Central memory CD4-positive, alpha-beta T cell (primary cell): Measurements from ENCODE around the gene SHANK3.

ENCODE experiments used
- DNase-seq: peaks from one replicate; pipeline ENCODE4 v3.0.0; 2022

Gene SHANK3

DNA sequence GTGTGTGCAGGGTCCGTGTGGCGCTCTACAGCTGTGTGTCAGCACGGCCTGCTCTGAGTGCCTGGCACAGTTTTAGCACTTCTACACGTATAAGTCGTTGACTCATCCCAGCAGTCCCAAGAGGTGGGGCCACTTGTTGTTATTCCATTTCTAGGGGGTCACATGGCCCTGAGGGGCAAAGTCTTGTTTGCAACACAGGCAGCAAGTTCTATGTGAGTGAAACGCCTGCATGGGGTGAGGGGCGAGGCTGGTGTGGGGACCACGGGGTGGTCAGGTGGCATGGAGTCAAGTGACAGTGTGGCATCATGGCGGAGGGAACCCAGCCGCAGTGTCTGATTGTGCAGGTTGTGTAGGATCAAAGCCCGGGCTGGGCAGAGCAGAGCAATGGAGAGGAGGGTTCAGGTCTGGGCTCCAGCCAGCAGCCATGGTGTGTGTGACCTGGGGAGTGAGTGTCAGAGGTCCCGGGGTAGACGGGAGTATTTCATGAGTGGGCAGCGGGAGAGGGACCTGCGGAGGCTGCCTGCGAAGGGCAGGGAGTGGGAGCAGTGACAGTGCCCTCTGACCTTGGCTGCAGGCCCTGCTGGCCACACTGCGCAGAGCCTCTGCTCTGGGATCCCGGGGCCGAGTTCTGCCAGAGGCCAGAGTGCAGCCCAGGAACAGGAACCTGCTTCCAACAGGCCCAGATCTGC, 27.9 kb downstream of the SHANK3 start:
- no peak for DNase-seq

DNA sequence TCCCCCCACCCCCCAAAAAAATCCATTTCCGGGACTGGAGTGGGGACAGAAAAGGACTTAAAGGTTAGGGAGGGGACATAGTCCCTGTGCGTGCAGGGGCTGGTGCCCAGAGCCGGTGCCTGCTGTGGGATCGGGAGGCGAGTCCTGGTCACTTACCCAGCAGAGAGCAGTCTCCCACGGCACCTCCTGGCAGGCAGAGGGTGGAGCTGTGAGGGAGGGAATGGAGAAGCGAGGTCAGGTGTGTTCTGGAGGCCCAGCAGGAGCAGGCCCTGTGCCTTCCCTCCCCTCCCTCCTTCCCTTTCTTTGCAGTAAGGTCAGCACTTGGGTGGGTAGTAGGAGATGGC, 28.4 kb downstream of the SHANK3 start:
- no peak for DNase-seq

DNA sequence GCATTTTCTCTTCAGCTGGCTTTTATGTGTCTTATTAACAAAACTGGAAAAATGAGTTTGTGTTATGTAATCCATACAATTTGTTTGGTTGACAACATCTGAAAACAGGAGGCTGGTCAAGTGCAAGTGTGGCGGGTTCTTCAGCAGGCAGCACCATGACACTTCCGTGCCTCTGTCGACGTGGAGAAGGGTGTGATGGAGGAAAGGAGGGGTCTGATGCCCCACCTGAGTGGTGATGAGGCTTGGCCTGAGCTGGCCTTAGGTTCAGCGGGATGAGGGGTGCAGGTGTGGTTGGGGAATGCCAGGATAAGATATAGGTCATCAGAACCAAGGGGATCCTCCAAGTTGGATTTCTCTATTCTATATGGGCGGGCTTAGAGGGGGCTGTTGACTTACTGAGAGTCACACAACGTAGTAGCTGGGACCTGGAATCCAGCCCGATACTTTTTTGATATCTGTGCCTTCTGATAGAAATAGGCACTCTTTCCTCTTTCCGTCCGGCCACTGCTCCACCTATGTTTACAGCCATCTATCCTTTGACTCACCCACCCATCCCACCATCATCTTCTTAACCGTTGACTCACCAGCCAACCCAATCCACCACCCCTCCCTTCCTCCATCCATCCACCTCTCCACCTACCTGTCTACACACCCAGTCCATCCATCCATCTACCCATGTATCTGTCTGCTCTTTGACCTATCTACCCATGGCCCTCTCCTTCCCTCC, 29.0 kb downstream of the SHANK3 start:
- DNase-seq = no peak

DNA sequence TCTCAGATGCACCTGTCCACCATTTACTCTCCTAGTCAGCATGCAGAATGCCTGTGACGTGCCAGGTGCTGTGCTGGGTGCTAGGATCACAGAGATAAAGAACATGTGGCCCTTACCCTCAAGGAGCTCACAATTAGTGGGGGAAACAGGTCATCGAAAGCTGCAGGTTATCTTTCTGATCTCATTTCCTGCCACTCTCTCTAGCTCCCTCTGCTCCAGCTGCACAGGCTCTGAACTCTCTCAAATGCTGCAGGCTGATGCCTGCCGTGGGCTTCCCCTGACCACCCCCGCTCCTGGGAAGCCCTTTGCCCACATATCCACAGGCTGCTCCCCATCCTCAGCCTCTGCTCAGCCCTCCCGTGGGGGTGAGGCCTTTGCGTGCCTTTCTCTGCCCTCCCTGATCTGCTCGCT, 29.6 kb downstream of the SHANK3 start:
- DNase-seq = no peak

DNA sequence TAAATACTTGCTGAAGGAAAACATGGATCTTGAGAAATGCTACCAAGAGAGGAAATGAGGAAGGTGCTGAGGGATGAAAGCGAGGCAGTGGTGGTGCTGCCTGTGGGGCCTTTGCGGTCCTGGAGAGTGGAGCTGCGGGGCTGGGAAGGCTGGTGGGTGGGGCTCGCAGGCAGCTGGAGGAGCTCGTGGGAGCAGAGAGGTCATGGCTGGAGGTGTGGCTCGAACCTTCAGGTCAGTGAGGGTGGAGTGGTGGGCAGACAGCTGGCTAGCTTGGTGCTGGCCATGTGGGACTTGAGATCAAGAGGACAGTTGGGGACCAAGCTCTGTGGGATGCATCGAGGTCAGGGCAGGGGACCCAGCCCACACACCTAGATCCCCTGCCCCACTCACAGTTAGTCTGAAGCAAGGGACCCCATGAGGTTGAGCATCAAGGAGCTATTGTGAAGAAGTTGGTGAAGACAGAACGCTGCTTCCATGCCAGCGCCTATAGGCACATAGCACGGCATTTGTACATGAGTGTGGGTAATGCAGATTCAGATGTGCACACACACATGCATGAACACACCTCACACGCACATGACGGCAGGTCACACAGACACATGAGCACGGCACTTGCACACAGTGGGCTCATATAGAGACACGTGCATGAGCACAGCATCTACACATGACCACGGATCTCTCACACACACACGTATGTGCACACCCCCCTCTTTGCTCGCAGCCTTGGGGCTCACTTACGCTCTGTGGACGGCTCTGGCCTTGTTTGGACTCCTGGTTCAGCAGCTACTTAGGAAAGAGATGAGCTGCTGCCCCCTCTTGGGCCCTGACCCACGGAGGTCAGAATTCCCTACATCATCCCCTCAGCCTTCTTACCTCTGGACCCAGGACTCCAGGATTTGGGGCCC, 30.4 kb downstream of the SHANK3 start:
- no peak for DNase-seq

DNA sequence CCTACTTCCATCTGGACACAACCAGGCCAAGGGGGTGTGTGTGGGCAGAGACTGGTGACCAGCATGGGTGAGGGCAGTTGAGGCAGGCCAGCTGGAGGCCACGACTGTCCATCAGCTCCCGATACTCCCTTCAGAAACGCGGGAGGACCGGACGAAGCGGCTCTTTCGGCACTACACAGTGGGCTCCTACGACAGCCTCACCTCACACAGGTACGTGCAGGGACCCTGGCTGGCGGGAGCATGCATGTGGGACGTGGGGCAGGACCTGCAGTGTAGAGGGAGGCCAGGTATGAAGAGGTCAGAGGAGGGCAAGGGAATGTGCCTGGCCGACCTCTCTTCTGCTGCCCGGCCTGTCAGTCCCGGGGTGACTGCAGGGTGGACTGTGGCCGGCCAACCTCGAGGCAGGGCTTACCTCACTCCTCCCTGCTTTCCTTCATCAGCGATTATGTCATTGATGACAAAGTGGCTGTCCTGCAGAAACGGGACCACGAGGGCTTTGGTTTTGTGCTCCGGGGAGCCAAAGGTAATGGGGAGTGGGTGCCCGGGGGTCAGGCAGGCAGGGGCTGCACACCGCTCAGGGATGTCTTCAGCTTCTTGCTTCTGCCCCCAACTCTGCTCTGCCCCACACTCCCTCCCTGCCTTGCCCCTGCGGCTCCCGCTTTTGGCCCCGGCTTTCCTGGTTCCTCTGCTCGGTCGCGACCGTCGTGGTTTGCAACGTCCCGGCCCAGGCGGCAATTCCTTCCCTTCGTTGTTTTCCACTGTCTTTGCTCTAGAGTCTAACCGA, 31.3 kb downstream of the SHANK3 start:
- DNase-seq = no peak

DNA sequence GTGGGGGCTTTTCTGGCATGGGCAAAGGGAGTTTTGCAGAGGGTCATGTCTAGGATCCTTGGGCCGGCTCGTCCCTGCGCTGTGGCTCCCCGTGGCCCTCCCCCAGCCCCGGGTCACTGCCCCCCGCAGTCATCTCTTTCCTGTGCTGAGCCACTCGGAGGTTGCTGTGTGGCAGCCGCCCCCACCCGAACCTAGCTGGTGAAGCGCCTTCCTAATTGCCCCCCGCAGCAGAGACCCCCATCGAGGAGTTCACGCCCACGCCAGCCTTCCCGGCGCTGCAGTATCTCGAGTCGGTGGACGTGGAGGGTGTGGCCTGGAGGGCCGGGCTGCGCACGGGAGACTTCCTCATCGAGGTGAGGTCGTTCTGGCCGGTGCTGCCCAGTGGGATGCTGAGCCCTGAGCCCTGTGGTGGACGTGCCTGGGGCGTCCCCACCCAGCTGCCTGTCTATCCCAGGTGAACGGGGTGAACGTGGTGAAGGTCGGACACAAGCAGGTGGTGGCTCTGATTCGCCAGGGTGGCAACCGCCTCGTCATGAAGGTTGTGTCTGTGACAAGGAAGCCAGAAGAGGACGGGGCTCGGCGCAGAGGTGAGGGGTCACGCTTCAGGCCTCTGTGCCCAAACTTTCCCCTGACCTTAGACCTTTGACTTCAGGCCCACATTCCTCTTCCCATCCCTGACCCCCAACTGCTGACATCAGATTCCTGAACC, 32.0 kb downstream of the SHANK3 start:
- DNase-seq = no peak

DNA sequence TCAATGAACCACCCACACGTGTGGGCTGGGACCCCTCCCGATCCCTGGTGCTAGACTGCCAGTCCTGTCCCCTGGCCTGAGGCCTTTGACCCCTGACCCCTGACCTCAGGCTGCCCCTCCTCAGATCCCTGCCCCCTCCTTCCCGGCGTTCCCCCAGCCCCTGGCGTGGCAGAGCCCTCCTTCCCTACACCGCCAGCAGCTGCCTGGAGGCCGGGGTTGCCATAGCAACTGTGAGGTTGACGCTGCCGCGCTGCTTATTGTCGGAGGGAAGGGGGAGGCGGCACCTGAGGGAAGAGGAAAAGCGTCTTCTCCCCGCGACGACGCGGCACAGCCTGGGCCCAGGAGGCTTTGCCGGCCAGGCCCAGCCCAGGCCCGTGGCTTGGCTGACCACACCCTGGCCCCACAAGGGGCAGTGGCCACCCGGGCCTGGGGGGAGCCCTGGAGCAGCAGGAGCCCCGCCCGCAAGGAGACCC, 32.6 kb downstream of the SHANK3 start:
- DNase-seq = no peak

DNA sequence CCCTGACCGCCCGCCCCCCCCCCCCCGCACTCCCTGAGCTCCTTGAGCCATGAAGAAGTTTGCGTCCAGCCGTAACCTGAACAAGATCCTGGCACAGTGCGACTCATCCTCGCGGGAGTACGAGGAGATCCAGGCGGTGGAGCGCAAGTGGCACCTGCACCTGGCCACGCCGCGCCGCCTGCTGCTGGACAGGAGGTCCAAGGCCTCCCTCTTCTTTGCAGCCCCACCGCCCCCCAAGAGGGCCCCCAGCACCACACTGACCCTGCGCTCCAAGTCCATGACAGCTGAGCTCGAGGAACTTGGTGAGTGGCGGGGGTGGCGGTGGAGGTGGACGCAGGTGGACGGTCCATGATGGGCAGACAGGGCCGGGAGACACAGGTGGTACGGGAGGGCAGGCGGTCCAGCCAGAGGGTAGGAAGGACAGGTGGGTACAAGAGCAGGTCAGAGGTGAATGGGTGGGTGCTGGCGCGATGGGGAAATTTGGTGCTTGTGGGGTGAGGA, 33.3 kb downstream of the SHANK3 start:
- no peak for DNase-seq

DNA sequence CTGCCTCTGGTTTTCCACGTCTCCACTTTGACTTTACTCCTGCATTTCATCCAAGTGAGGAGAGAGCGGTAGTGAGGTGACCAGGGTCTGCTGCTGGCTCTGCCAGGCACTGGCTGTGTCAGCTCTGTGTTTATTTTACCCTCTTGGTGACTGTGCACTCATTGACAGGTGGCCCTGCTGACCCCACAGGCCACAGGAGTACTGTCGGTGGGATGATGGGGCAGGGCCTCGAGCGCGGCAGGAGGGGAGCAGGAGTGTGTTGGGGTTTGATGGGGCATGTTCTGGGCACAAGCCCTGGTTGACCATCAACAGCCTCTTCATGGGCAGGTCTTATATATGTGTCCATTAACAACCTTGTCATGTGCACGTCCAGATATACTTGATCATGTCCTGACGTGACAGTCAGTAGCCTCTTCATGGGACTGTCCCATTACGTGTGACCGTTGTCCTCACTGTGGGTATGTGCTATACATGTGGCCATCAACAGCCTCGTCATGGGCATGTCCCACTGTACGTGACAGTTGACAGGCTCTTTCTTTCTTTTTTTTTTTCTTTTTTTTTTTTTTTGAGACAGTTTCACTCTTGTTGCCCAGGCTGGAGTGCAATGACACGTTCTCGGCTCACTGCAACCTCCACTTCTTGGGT, 34.0 kb downstream of the SHANK3 start:
- DNase-seq = no peak

DNA sequence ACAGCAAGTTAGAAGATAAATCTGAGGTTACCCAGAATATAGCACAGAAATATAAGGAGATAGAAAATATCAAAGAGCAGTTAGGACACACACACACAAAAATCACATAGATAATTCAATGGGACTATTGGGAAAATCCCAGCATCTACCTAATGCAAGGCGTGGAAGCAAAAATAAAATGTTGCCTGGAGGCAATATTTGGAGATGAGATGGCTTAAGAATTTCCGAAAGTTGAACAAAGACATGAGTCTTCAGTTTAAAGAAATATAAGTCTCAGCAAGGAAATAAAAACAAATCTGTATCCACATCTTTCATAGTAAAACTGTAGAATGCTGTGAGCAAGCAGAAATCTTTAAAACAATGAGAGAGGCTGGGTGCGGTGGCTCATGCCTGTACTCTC, 35.9 kb downstream of the SHANK3 start:
- DNase-seq = no peak

DNA sequence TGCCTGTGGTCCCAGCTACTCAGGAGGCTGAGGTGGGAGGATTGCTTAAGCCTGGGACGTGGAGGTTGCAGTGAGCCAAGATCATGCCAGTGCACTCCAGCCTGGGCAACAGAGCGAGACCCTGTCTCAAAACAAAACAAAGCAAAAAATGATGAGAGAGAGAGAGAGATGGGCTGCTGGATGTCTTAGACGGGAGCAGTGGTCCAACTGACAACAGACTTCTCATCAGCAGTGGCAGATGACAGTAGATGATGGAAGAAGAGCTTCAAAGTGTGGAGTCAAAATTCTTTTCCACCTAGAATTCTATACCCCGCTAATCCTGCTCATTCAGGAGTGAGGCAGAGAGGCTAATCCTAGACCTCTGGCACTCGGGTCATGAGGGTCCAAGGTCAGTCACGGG, 36.4 kb downstream of the SHANK3 start:
- no peak for DNase-seq

DNA sequence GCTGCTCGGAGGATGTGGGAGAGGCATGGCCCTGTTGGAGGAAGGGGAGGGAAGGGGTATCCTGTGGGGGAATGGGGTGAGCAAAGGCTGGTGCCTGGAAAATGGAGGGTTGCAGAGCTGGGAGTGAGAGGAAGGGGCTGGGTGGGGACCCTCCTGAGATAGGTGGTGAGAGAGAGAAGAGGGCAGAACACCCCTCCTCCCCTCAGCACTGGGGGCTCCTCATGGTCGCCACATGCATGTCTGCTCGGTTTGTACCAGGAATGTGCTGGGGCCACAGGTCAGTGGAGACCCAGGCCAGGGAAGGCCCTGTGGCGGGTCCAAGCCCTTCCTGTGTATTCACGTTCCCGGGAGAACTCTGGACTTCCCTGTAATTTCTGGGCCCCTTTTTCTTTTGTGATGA, 37.6 kb downstream of the SHANK3 start:
- DNase-seq = no peak

DNA sequence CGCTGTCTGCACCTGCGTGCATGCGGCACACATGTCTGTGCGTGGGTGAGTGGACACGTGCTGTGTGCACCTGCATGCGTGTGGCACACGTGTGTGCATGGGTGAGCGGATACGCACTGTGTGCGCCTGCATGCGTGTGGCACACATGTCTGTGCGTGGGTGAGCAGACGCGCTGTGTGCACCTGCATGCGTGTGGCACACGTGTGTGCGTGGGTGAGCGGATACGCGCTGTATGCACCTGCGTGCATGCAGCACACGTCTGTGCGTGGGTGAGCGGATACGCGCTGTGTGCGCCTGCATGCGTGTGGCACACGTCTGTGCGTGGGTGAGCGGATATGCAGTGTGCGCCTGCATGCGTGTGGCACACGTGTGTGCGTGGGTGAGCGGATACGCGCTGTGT, 38.3 kb downstream of the SHANK3 start:
- no peak for DNase-seq

DNA sequence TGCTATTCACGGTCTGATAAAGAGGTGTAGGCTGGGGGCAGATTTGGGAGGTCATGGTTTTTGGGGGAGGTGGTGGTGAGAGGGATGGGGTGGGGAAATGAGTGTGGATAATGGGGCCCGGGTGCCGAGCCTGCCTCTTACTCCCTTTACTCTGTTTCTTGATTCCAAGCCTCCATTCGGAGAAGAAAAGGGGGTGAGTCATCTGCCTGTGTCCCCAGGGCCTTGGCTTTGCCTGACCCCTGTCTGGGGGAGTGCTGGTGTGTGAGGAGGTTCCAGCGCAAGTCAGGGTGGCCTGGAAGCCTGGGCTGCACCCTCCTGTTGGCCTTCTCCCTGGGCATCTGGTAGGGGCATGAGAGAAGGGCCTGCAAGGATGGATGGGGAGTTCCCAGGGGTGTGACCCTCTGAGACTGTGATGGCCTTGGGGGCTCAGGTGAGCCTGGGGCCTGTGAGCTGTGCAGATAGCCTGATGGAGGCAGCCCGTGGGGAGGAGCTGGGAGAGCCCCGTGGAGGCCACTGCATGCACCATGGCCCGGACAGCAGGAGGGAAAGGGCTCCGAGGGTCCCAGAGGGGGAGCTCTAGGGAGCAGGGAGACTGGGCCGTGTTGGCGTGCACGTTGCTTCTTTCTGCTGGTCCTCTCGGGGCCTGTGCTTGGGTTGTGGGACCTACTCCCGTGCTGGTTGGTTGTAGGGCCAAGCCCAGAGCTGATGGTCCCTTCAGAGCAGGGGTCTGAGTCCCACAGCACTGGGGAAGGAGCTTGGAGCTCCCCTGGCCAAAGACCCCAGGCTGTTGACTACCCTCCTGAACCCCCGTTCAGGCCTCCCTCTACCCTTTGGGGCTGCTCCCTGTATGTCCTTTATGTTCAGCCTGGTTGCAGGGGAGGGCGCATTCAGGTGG, 39.1 kb downstream of the SHANK3 start:
- DNase-seq = no peak

DNA sequence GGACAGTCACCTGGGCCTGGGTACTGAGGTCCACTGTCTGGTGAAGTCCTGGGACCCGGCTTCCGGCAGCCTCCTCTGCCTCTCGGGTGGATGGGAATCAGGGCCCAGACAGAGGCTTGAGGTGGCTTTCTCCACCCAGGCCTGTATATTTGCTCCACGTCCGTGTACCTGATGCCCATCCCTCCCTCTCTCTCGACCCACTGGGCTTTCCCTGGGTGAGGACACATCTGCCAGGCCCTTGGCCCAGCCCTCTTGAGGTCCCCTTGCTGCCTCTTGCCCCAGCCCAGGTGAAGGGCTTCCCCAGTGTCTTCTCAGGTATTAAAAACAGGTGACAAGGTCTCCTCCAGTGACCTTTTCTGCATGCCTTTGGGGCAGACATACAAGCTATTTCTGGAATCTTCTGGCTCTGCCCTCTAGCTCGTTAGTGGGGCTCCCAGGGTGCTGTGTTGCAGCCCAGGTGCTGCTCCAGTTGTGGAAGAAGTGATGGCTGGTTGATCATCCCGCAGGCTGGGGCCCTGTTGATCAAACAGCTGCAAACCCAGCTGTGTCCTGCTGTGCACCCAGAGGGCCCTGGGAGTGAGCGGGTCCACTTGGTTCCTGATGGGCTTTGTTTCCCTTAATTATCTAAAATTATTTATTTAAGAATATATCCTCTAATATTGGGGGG, 39.9 kb downstream of the SHANK3 start:
- DNase-seq = no peak

DNA sequence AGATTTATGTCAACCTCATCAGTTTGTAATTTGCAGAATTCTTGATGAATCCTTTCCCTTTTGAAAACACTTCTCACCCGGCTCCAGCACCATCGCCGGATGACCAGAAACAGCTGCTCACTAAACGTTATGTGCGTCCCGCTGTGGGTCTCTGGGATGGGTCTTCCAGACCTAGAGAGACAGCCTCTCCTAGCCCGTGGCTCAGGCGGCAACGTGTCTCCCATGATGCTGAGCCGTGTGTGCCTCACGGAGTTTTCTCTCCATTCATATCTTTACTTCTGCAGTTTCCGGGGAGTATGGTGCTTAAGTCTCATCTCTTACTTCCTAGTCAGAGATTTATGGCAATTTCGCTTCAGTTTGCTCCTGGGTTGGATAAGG, 40.4 kb downstream of the SHANK3 start:
- no peak for DNase-seq

DNA sequence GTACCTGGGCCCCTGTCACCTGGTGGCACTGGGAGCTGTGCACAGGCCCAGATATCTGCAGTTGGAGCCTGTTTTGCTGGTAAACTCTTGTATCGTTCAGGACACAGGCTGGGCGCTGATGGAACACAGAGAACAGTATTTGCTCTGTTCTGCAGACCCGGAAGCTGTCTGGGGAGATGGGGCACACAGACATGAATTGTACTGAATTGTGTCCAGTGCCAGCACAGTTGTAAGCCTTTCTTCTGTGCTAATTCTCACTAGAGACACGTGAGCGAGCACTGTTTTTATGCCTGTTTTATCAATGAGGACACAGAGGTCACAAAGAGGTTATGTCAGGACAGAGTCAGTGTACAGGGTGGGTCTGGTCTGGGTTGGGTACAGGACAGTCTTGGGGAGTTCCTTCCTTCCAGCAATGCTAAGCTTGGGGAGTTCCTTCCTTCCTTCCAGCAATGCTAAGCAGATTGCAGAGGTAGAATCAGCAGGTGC, 41.0 kb downstream of the SHANK3 start:
- DNase-seq = no peak

DNA sequence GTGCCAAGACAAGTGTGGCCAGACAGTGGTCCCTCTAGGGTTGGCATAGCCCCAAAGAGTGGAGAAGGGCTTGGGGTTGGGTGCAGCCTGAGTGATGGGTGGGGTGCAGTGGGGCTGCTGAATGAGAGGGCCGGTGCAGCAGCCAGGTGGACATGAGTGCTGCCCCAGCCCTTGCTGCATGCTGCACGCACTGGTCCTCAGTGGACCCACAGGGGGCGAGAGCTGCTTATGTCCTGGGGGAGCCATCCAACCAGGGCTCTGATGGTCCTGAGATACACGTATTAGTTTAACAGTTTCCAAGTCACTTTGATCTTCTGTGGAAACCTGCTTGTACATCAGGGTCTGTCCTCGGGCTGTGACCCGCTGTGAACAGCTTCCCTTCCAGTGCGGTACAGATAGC, 41.5 kb downstream of the SHANK3 start:
- no peak for DNase-seq
